HG02642 (cell line): ENCODE data around the gene PLPP4.

ENCODE experiments used
- ATAC-seq: cut with Tn5 transposase; IDR thresholded peaks from one replicate; pipeline ENCODE4 v1.9.1; 2021; ENCODE audit warnings: mild to moderate bottlenecking; ENCODE audit not compliant: unreplicated experiment, poor library complexity

PLPP4 gene

GRCh38 chr10:120455606-120456005 lies 1.4 kb upstream of the PLPP4 start:
- ATAC-seq: no peak

GRCh38 chr10:120456143-120456625 lies 843 bp upstream of the PLPP4 start:
- no peak for ATAC-seq

GRCh38 chr10:120457431-120458172 lies 575 bp downstream of the PLPP4 start:
- ATAC-seq: no peak

GRCh38 chr10:120458432-120458831 lies 1.4 kb downstream of the PLPP4 start:
- ATAC-seq: no peak

GRCh38 chr10:120459185-120459584 lies 2.2 kb downstream of the PLPP4 start:
- ATAC-seq: no peak

GRCh38 chr10:120460186-120460585 lies 3.2 kb downstream of the PLPP4 start:
- no peak for ATAC-seq

GRCh38 chr10:120460776-120461175 lies 3.7 kb downstream of the PLPP4 start:
- no peak for ATAC-seq

- no peak for ATAC-seq
Observed at GRCh38 chr10:120462018-120462682, 5.1 kb downstream of the PLPP4 start.

GRCh38 chr10:120465138-120465537 lies 8.1 kb downstream of the PLPP4 start:
- ATAC-seq: no peak

GRCh38 chr10:120466006-120466405 lies 9.0 kb downstream of the PLPP4 start:
- no peak for ATAC-seq

GRCh38 chr10:120473593-120473992 lies 16.6 kb downstream of the PLPP4 start:
- ATAC-seq: no peak

GRCh38 chr10:120474956-120475355 lies 17.9 kb downstream of the PLPP4 start:
- no peak for ATAC-seq

- ATAC-seq: no peak
Observed at GRCh38 chr10:120475844-120476791, 19.1 kb downstream of the PLPP4 start.

- no peak for ATAC-seq
Observed at GRCh38 chr10:120477021-120477742, 20.2 kb downstream of the PLPP4 start.

GRCh38 chr10:120477743-120478141 lies 20.7 kb downstream of the PLPP4 start:
- no peak for ATAC-seq

- no peak for ATAC-seq
Observed at GRCh38 chr10:120478386-120478785, 21.4 kb downstream of the PLPP4 start.

- ATAC-seq: no peak
Observed at GRCh38 chr10:120479506-120479905, 22.5 kb downstream of the PLPP4 start.

GRCh38 chr10:120480065-120480600 lies 23.1 kb downstream of the PLPP4 start:
- no peak for ATAC-seq

GRCh38 chr10:120480848-120481247 lies 23.8 kb downstream of the PLPP4 start:
- no peak for ATAC-seq

GRCh38 chr10:120483006-120483405 lies 26.0 kb downstream of the PLPP4 start:
- ATAC-seq: no peak
